Activated naive CD4-positive, alpha-beta T cell treated with anti-CD3 and anti-CD28 coated beads, Interleukin-2, amount 10 ng/mL, durations not matched to agents 5 hours and 36 hours (primary cell): ENCODE results near the gene BUB1. TPM values are rescaled to one million over a fixed set of nuclear protein-coding genes. Genes with fewer than 3 reads are reported as not detected.

Source experiments
- total RNA-seq, 2 experiments: library from RNA; stranded (reverse); gene quantifications; one replicate each; pipeline ENCODE4 v1.2.3, GENCODE V29; 2021

BUB1 gene
- total RNA-seq: 10 to 100 TPM; 82.2 to 85.8 TPM

DNA sequence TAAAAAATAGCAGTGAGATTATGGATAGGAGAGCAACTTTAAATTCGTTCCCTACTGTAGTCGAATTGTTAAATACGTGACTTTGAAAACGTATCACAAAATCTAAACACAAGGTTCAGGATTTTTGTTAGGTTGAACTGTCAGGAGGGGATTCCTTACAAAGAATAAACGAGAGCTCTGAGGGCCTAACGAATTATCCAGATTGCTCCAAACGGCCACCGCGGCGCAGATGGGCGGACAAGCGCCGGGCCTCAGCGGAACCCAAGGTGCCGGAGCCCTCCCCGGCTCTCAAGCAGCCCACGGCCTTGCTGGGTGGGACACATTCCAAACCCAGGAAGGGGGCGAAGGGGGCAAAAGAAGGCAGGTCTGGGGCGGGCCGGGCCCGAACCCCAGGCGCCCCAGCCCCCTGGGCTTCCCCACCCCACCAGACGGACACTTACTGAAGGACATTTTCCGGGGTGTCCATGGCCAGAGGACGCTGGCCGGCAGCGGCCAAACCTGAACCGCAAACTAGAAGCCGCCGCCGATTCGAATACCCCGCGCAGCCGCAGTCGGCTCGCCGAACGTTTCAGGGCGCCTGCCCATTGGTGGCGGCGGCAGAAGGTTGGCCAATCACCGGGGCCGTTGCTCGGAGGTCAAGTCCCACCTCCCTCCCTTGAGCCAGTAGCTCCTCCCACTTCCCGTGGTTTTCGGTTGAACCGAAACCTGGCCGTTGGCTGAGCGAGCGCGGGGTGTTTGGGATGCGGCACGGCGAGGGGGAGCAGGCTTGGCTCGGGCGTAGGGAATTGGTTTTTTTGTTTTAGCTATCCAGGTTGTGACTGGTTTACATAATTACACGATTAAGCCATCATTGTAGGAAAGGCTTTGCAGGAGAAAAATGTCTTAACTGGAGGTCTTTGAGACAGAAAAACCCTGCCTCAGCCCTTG is at the start of gene BUB1:
TSS of gene BUB1 (minus strand) at position 534 of the 927 bp plus-strand sequence. CDS start at position 466, 68 bp downstream.

Other genes with a start within 250 kb of the BUB1 start
- gene LIMS4, start 205.2 kb downstream of the BUB1 start, total RNA-seq: 1 to 10 TPM in 1 of 2 experiments, under 1 TPM in 1; 0.67 to 1.6 TPM
- gene RGPD6, start 100.8 kb downstream of the BUB1 start, total RNA-seq: 10 to 100 TPM in 1 of 2 experiments, 1 to 10 TPM in 1; 2.6 to 13.3 TPM
- gene ACOXL, start 54.5 kb upstream of the BUB1 start, total RNA-seq: not detected